B cell (primary cell): ENCODE results near the gene B9D2. TPM values are rescaled to one million over a fixed set of nuclear protein-coding genes. Genes with fewer than 3 reads are reported as not detected.

Source experiments
- ATAC-seq: fragments of 200-7000 bp; cut with Tn5 transposase; one replicate; pipeline ENCODE4 v1.10.0; 2021; ENCODE audit warnings: low read depth, mild to moderate bottlenecking, moderate number of reproducible peaks, moderate library complexity
- CTCF ChIA-PET: fragments of 350-600 bp; sonication (Branson Sonifier 250); formaldehyde crosslinking; loops from one replicate; lab custom pipeline; 2021; ENCODE audit warnings: antibody characterized with exemption, inconsistent platforms; lab: Charles Lee
- POLR2A ChIA-PET: fragments of 350-600 bp; sonication (Branson Sonifier 250); formaldehyde crosslinking; loops from one replicate; lab custom pipeline; 2021; ENCODE audit warnings: antibody characterized with exemption; lab: Charles Lee
- DNase-seq: peaks from one replicate; pipeline ENCODE4 v3.0.0; 2013
- H2AFZ ChIP-seq: 2 replicates; pipeline ENCODE4 v1.6.1; 2012; ENCODE audit warnings: mild to moderate bottlenecking, low read depth, low read length; ENCODE audit not compliant: insufficient read depth, poor library complexity, severe bottlenecking
- H3K27ac ChIP-seq, 2 donors: 1 replicate in 1 of 2; 2 replicates in 1 of 2; pipeline ENCODE4 v1.5.1; 2012 to 2013; ENCODE audit warnings: low read length in 2 of 2, mild to moderate bottlenecking in 2 of 2, moderate library complexity in 1 of 2
- H3K27me3 ChIP-seq, 4 experiments: fragments of 200-600 bp in 1 of 4; sonication (generic) in 1 of 4; replicated peaks in 1 of 4; 1 replicate in 2 of 4; 2 replicates in 2 of 4; pipeline versions ENCODE4 v1.6.1 to v1.7.0; 2013 to 2016; ENCODE audit warnings: low read length in 3 of 4, mild to moderate bottlenecking in 2 of 4, mixed read lengths in 1 of 4, moderate library complexity in 1 of 4; ENCODE audit not compliant: insufficient read depth in 4 of 4, control insufficient read depth in 3 of 4; ENCODE audit errors: control extremely low read depth in 1 of 4
- H3K36me3 ChIP-seq, 2 experiments: replicated peaks in 1 of 2; 1 replicate in 1 of 2; 2 replicates in 1 of 2; pipeline versions ENCODE4 v1.6.1 to v1.7.1; 2013; ENCODE audit warnings: low read length in 1 of 2; ENCODE audit not compliant: insufficient read depth in 2 of 2, control insufficient read depth in 1 of 2; ENCODE audit errors: control extremely low read depth in 1 of 2, extremely low read depth in 1 of 2
- H3K4me1 ChIP-seq, 2 donors: fragments of 200-600 bp in 1 of 2; sonication (generic) in 1 of 2; 1 replicate in 1 of 2; 2 replicates in 1 of 2; pipeline versions ENCODE4 v1.5.1 to v1.6.1; 2013 to 2017; ENCODE audit warnings: low read length in 2 of 2; ENCODE audit not compliant: control insufficient read depth in 2 of 2, insufficient read depth in 2 of 2
- H3K4me2 ChIP-seq: replicated peaks from 2 replicates; pipeline ENCODE3; 2012; ENCODE audit warnings: mild to moderate bottlenecking, low read depth, low read length; ENCODE audit not compliant: poor library complexity, severe bottlenecking
- H3K4me3 ChIP-seq, 5 experiments: fragments of 200-600 bp in 1 of 5; sonication (generic) in 1 of 5; 1 replicate in 3 of 5; 2 replicates in 2 of 5; pipeline versions ENCODE4 v1.5.1 to v1.7.0; 2011 to 2016; ENCODE audit warnings: low read length in 4 of 5, mild to moderate bottlenecking in 4 of 5, low read depth in 2 of 5, control low read depth in 1 of 5, moderate library complexity in 1 of 5; ENCODE audit not compliant: insufficient read depth in 1 of 5; ENCODE audit errors: control extremely low read depth in 1 of 5, extremely low read depth in 1 of 5
- H3K79me2 ChIP-seq: fragments of 200-600 bp; sonication (generic); one replicate; pipeline ENCODE4 v1.6.0; 2016; ENCODE audit warnings: low read length; ENCODE audit not compliant: control insufficient read depth, insufficient read depth
- H3K9ac ChIP-seq: fragments of 200-600 bp; sonication (generic); 2 replicates; pipeline ENCODE4 v1.6.1; 2017; ENCODE audit warnings: mild to moderate bottlenecking, low read length, moderate library complexity
- H3K9me3 ChIP-seq, 3 donors: one replicate each; pipeline versions ENCODE4 v1.6.1 to v1.7.1; 2013; ENCODE audit warnings: low read length in 2 of 3; ENCODE audit not compliant: control insufficient read depth in 2 of 3, insufficient read depth in 1 of 3; ENCODE audit errors: control extremely low read depth in 1 of 3
- H4K20me1 ChIP-seq: 2 replicates; pipeline ENCODE4 v1.6.0; 2012; ENCODE audit warnings: mild to moderate bottlenecking, low read length; ENCODE audit not compliant: insufficient read depth, control insufficient read depth, poor library complexity, severe bottlenecking
- H3K27ac Mint-ChIP-seq: one replicate; pipeline ENCODE4 v1.8.0; 2021; ENCODE audit warnings: mixed read lengths
- H3K27me3 Mint-ChIP-seq: one replicate; pipeline ENCODE4 v1.8.0; 2021; ENCODE audit warnings: mixed read lengths
- H3K4me1 Mint-ChIP-seq: one replicate; pipeline ENCODE4 v1.8.0; 2021; ENCODE audit warnings: mixed read lengths
- H3K4me3 Mint-ChIP-seq: one replicate; pipeline ENCODE4 v1.8.0; 2021; ENCODE audit warnings: mixed read lengths
- H3K9me3 Mint-ChIP-seq: one replicate; pipeline ENCODE4 v1.8.0; 2022; ENCODE audit warnings: mixed read lengths; ENCODE audit not compliant: insufficient read depth
- CTCF ChIP-seq: fragments of 200-600 bp; IDR thresholded peaks from one replicate; pipeline ENCODE4 v1.8.0; 2022; ENCODE audit warnings: antibody characterized with exemption, mild to moderate bottlenecking
- EZH2 ChIP-seq: IDR thresholded peaks from 2 replicates; pipeline ENCODE4 v1.6.1; 2012; ENCODE audit warnings: borderline replicate concordance, low read depth, mild to moderate bottlenecking, moderate library complexity, low read length; ENCODE audit not compliant: insufficient read depth, poor library complexity, severe bottlenecking
- WGBS: methylation state at CpG from one replicate; pipeline ENCODE4 v1.1.5; 2013; ENCODE audit warnings: missing lambda C conversion rate; ENCODE audit not compliant: insufficient coverage; 5-methylcytosine and 5-hydroxymethylcytosine counted together
- intact Hi-C: fragments of 100-400 bp; cut with micrococcal nuclease; formaldehyde crosslinking; loops from one replicate; pipeline ENCODE4 v1.10.0; 2022
- polyA plus RNA-seq: library from polyadenylated mRNA; depleted of rRNA; stranded (reverse); fragments of >200 nt; gene quantifications from 2 replicates; pipeline ENCODE4 v1.2.3, GENCODE V29; 2012
- total RNA-seq, 2 donors: library from RNA; stranded (reverse); fragments of 120-200 nt in 1 of 2; gene quantifications; 1 replicate in 1 of 2; 2 replicates in 1 of 2; pipeline versions ENCODE4 v1.2.3 to v1.2.4, GENCODE V29; 2013 to 2022

The B9D2 gene
- total and polyA plus RNA-seq, 2 donors (not counting 1 experiment from before 2014, with no cell fraction given): 9.9 to 17.5 TPM

GRCh38 chr19:41325947-41326706, 37.8 kb downstream of the B9D2 start:
- intact Hi-C loops: loop anchor here (1.0 to 10.0 kb wide), 2 partner anchors 16 to 239 kb away; partner anchors contain the start of gene CCDC97
- TF ChIP-seq CTCF (no peak), EZH2 (no peak)
- Histone ChIP-seq H3K27ac (peak overlapping the region; percentile 76 to 97), H3K9ac (peak overlapping the region; percentile 58), H3K4me2 (peak overlapping the region; percentile 92), H3K79me2 (no peaks in the 10 kb centered on the region), H3K4me3 (peak overlapping the region in 4 of 5 experiments; percentile 22 to 72 (median 46)), H4K20me1 (peaks cover 8% of the 10 kb centered on the region), H2AFZ (no peak overlapping the region), H3K27me3 (no peaks in the 10 kb centered on the region), H3K36me3 (peaks cover 0 to 45% of the 10 kb centered on the region in 2 experiments), H3K9me3 (no peaks in the 10 kb centered on the region), H3K4me1 (peaks cover 59 to 93% of the 10 kb centered on the region in 2 donors)
- DNase-seq (peak; percentile 82), ATAC-seq (peak; percentile 41)
- H3K4me3 Mint-ChIP-seq: peak overlapping the region; percentile 92
- no peaks in the 10 kb centered on the region for H3K9me3 Mint-ChIP-seq
- peak overlapping the region; percentile 99 for H3K27ac Mint-ChIP-seq
- H3K27me3 Mint-ChIP-seq: no peaks in the 10 kb centered on the region
- ChIA-PET POLR2A (interaction anchor here (0.6 to 5.3 kb wide), 5 partner anchors 23 to 1097 kb away, joined by 3 to 69 read pairs (median 11); partner anchors contain the start of genes B9D2 and TGFB1), CTCF (interaction anchor here (1.6 to 9.7 kb wide), 3 partner anchors 18 to 63 kb away, joined by 6 to 130 read pairs (median 15); partner anchors contain the start of gene TGFB1)
- H3K4me1 Mint-ChIP-seq: peaks cover 71% of the 10 kb centered on the region
- WGBS: 30% methylated on average over 26 of the region's 30 CpGs

- no peaks in the 10 kb centered on the region for H3K79me2 ChIP-seq
- peak overlapping the region in 1 of 5 experiments; percentile 52 for H3K4me3 ChIP-seq
- ATAC-seq (no peak), DNase-seq (no peak)
- Mint-ChIP-seq H3K27me3 (no peaks in the 10 kb centered on the region), H3K4me1 (peaks cover 69% of the 10 kb centered on the region), H3K27ac (peak overlapping the region; percentile 93), H3K4me3 (no peak overlapping the region), H3K9me3 (no peaks in the 10 kb centered on the region)
- peak overlapping the region; percentile 76 to 97 for H3K27ac ChIP-seq
- H3K9ac ChIP-seq: peak overlapping the region; percentile 58
- peak overlapping the region; percentile 92 for H3K4me2 ChIP-seq
- TF ChIP-seq EZH2 (no peak), CTCF (no peak)
- peaks cover 58 to 91% of the 10 kb centered on the region in 2 donors for H3K4me1 ChIP-seq
- no peaks in the 10 kb centered on the region for H3K27me3 ChIP-seq
- no peaks in the 10 kb centered on the region for H3K9me3 ChIP-seq
- CTCF ChIA-PET: interaction anchor here (1.6 to 9.7 kb wide), 3 partner anchors 17 to 63 kb away, joined by 6 to 130 read pairs (median 15); partner anchors contain the start of gene TGFB1
- peaks cover 6% of the 10 kb centered on the region for H4K20me1 ChIP-seq
- intact Hi-C loops: loop anchor here (10.0 kb wide), 1 partner anchor 239 kb away; no protein-coding TSS in a partner anchor
- POLR2A ChIA-PET: interaction anchor here (0.5 to 5.3 kb wide), 4 partner anchors 23 to 1096 kb away, joined by 6 to 69 read pairs (median 10); partner anchors contain the start of gene TGFB1
- H3K36me3 ChIP-seq: peaks cover 0 to 49% of the 10 kb centered on the region in 2 experiments
- H2AFZ ChIP-seq: no peak overlapping the region
- WGBS: 56% methylated on average over 10 of the region's 10 CpGs
Measured at GRCh38 chr19:41325640-41325946, 38.4 kb downstream of the B9D2 start.
